Trophoblast cell (in vitro differentiated cells and primary cell): ENCODE data around the gene TMEM178B.

Experiments
- DNase-seq, 2 donors: peaks; one replicate each; pipeline ENCODE4 v3.0.0-alpha.2; 2016
- H2AFZ ChIP-seq: 2 replicates; pipeline ENCODE4 v1.6.1; 2013; ENCODE audit warnings: low read length, moderate library complexity, mild to moderate bottlenecking; ENCODE audit not compliant: insufficient read depth, poor library complexity
- H2AK5ac ChIP-seq: 2 replicates; pipeline ENCODE4 v1.6.1; 2013; ENCODE audit warnings: mild to moderate bottlenecking, low read length
- H2BK120ac ChIP-seq: 2 replicates; pipeline ENCODE4 v1.6.1; 2013; ENCODE audit warnings: low read length, mild to moderate bottlenecking, moderate library complexity; ENCODE audit not compliant: insufficient read depth, poor library complexity
- H2BK12ac ChIP-seq: 2 replicates; pipeline ENCODE4 v1.6.1; 2013; ENCODE audit warnings: mild to moderate bottlenecking, low read length, moderate library complexity
- H2BK5ac ChIP-seq: 2 replicates; pipeline ENCODE4 v1.6.1; 2013; ENCODE audit warnings: low read length, low read depth, moderate library complexity, mild to moderate bottlenecking; ENCODE audit not compliant: poor library complexity
- H3K14ac ChIP-seq: 2 replicates; pipeline ENCODE4 v1.6.1; 2013; ENCODE audit warnings: mild to moderate bottlenecking, low read length
- H3K18ac ChIP-seq: 2 replicates; pipeline ENCODE4 v1.6.1; 2013; ENCODE audit warnings: mild to moderate bottlenecking, low read length
- H3K23ac ChIP-seq: 2 replicates; pipeline ENCODE4 v1.6.1; 2013; ENCODE audit warnings: low read length
- H3K27ac ChIP-seq: 2 replicates; pipeline ENCODE4 v1.5.1; 2013; ENCODE audit warnings: low read depth, mild to moderate bottlenecking, inconsistent platforms, low read length, moderate library complexity
- H3K27me3 ChIP-seq: 2 replicates; pipeline ENCODE4 v1.6.1; 2013; ENCODE audit warnings: inconsistent platforms, mild to moderate bottlenecking, low read length, moderate library complexity; ENCODE audit not compliant: insufficient read depth
- H3K36me3 ChIP-seq, 2 experiments: 1 replicate in 1 of 2; 2 replicates in 1 of 2; pipeline ENCODE4 v1.6.1; 2013; ENCODE audit warnings: low read length in 2 of 2, mild to moderate bottlenecking in 2 of 2, moderate library complexity in 1 of 2; ENCODE audit not compliant: insufficient read depth in 2 of 2, control insufficient read depth in 1 of 2
- H3K4ac ChIP-seq: 2 replicates; pipeline ENCODE4 v1.6.1; 2013; ENCODE audit warnings: low read depth, mild to moderate bottlenecking, low read length, moderate library complexity
- H3K4me1 ChIP-seq, 2 experiments: 1 replicate in 1 of 2; 2 replicates in 1 of 2; pipeline ENCODE4 v1.6.1; 2013; ENCODE audit warnings: low read length in 2 of 2, mild to moderate bottlenecking in 2 of 2, moderate library complexity in 1 of 2; ENCODE audit not compliant: insufficient read depth in 2 of 2, control insufficient read depth in 1 of 2
- H3K4me2 ChIP-seq: 2 replicates; pipeline ENCODE4 v1.6.1; 2013; ENCODE audit warnings: inconsistent platforms, mild to moderate bottlenecking, low read length, moderate library complexity
- H3K4me3 ChIP-seq: 2 replicates; pipeline ENCODE4 v1.5.1; 2013; ENCODE audit warnings: mild to moderate bottlenecking, low read depth, low read length, inconsistent platforms
- H3K79me1 ChIP-seq: one replicate; pipeline ENCODE4 v1.6.1; 2013; ENCODE audit warnings: low read length
- H3K79me2 ChIP-seq: 2 replicates; pipeline ENCODE4 v1.6.1; 2013; ENCODE audit warnings: low read length, mild to moderate bottlenecking; ENCODE audit not compliant: control insufficient read depth, insufficient read depth, poor library complexity
- H3K9ac ChIP-seq: 2 replicates; pipeline ENCODE4 v1.6.1; 2013; ENCODE audit warnings: mild to moderate bottlenecking, low read length
- H3K9me3 ChIP-seq: 2 replicates; pipeline ENCODE4 v1.6.1; 2013; ENCODE audit warnings: low read depth, mild to moderate bottlenecking, control low read depth, inconsistent platforms, low read length; ENCODE audit not compliant: insufficient read depth
- H4K12ac ChIP-seq: 2 replicates; pipeline ENCODE4 v1.6.1; 2013; ENCODE audit warnings: low read depth, mild to moderate bottlenecking, low read length, moderate library complexity
- H4K8ac ChIP-seq: 2 replicates; pipeline ENCODE4 v1.6.1; 2013; ENCODE audit warnings: low read depth, mild to moderate bottlenecking, low read length, moderate library complexity
- H4K91ac ChIP-seq: one replicate; pipeline ENCODE4 v1.6.1; 2013; ENCODE audit warnings: low read depth, mild to moderate bottlenecking, low read length, moderate library complexity
- WGBS: extraction: QIAGEN DNeasy Blood & Tissue Kit; methylation state at CpG from one replicate; pipeline ENCODE4 v1.1.7; 2013; ENCODE audit warnings: missing lambda C conversion rate; ENCODE audit not compliant: insufficient read length, insufficient coverage; ENCODE audit errors: extremely low coverage; 5-methylcytosine and 5-hydroxymethylcytosine counted together

TMEM178B gene

GRCh38 chr7:141160246-141160860 lies 86.5 kb downstream of the TMEM178B start:
- Histone ChIP-seq H3K9me3 (no peaks in the 10 kb centered on the region), H3K79me2 (no peaks in the 10 kb centered on the region), H4K91ac (no peak overlapping the region), H3K14ac (no peak overlapping the region), H2BK12ac (no peak overlapping the region), H3K36me3 (no peaks in the 10 kb centered on the region), H3K27ac (no peak overlapping the region), H3K18ac (no peak overlapping the region), H2AK5ac (no peak overlapping the region), H3K23ac (no peak overlapping the region), H4K12ac (no peak overlapping the region), H3K9ac (no peak overlapping the region), H3K79me1 (no peaks in the 10 kb centered on the region), H3K27me3 (no peaks in the 10 kb centered on the region), H3K4me1 (peaks cover 0 to 2% of the 10 kb centered on the region in 2 experiments), H2BK120ac (no peak overlapping the region), H3K4ac (no peak overlapping the region), H2BK5ac (no peak overlapping the region), H3K4me3 (no peak overlapping the region), H2AFZ (no peak overlapping the region), H4K8ac (no peak overlapping the region), H3K4me2 (no peak overlapping the region)
- no CpG with 5 or more reads among the region's 7 CpGs for WGBS
- DNase-seq, result no peak

GRCh38 chr7:141161550-141162535 lies 88.0 kb downstream of the TMEM178B start:
- no peaks in the 10 kb centered on the region for H3K9me3 ChIP-seq
- peaks cover 0 to 2% of the 10 kb centered on the region in 2 experiments for H3K4me1 ChIP-seq
- no peak overlapping the region for H2AFZ ChIP-seq
- H3K23ac ChIP-seq, result no peak overlapping the region
- H3K36me3 ChIP-seq, result no peaks in the 10 kb centered on the region
- no CpG with 5 or more reads among the region's 14 CpGs for WGBS
- H3K9ac ChIP-seq, result no peak overlapping the region
- no peaks in the 10 kb centered on the region for H3K79me1 ChIP-seq
- no peaks in the 10 kb centered on the region for H3K79me2 ChIP-seq
- no peak overlapping the region for H2BK5ac ChIP-seq
- H3K27ac ChIP-seq, result no peak overlapping the region
- no peak overlapping the region for H4K91ac ChIP-seq
- H3K18ac ChIP-seq, result no peak overlapping the region
- H3K14ac ChIP-seq, result no peak overlapping the region
- H4K8ac ChIP-seq, result no peak overlapping the region
- H4K12ac ChIP-seq, result no peak overlapping the region
- no peak overlapping the region for H2BK120ac ChIP-seq
- no peaks in the 10 kb centered on the region for H3K27me3 ChIP-seq
- no peak overlapping the region for H3K4me2 ChIP-seq
- H3K4me3 ChIP-seq, result no peak overlapping the region
- no peak for DNase-seq
- H3K4ac ChIP-seq, result no peak overlapping the region
- no peak overlapping the region for H2AK5ac ChIP-seq
- H2BK12ac ChIP-seq, result no peak overlapping the region

GRCh38 chr7:141165521-141165920 lies 91.7 kb downstream of the TMEM178B start:
- H2BK120ac ChIP-seq, result no peak overlapping the region
- no peak overlapping the region for H4K8ac ChIP-seq
- no peak overlapping the region for H3K14ac ChIP-seq
- no peaks in the 10 kb centered on the region for H3K79me2 ChIP-seq
- no peak overlapping the region for H3K4ac ChIP-seq
- H3K18ac ChIP-seq, result no peak overlapping the region
- WGBS, result no CpG with 5 or more reads among the region's 2 CpGs
- H2BK5ac ChIP-seq, result no peak overlapping the region
- H3K4me1 ChIP-seq, result no peaks in the 10 kb centered on the region
- no peak overlapping the region for H2AFZ ChIP-seq
- no peaks in the 10 kb centered on the region for H3K36me3 ChIP-seq
- no peak overlapping the region for H2BK12ac ChIP-seq
- H3K9me3 ChIP-seq, result no peaks in the 10 kb centered on the region
- no peak overlapping the region for H2AK5ac ChIP-seq
- H3K23ac ChIP-seq, result no peak overlapping the region
- H3K79me1 ChIP-seq, result no peaks in the 10 kb centered on the region
- H4K12ac ChIP-seq, result no peak overlapping the region
- H3K4me3 ChIP-seq, result no peak overlapping the region
- no peak overlapping the region for H4K91ac ChIP-seq
- H3K4me2 ChIP-seq, result no peak overlapping the region
- no peak overlapping the region for H3K9ac ChIP-seq
- DNase-seq, result no peak
- H3K27me3 ChIP-seq, result no peaks in the 10 kb centered on the region
- no peak overlapping the region for H3K27ac ChIP-seq

- no peak overlapping the region for H4K12ac ChIP-seq
- no peak overlapping the region for H3K18ac ChIP-seq
- no peaks in the 10 kb centered on the region for H3K79me2 ChIP-seq
- H3K27me3 ChIP-seq, result no peaks in the 10 kb centered on the region
- no peaks in the 10 kb centered on the region for H3K36me3 ChIP-seq
- no peak overlapping the region for H3K4me2 ChIP-seq
- H3K79me1 ChIP-seq, result no peaks in the 10 kb centered on the region
- no CpG with 5 or more reads among the region's 6 CpGs for WGBS
- H3K27ac ChIP-seq, result no peak overlapping the region
- no peak overlapping the region for H2BK12ac ChIP-seq
- H2AFZ ChIP-seq, result no peak overlapping the region
- no peak overlapping the region for H3K4ac ChIP-seq
- H3K9ac ChIP-seq, result no peak overlapping the region
- peaks cover 3% of the 10 kb centered on the region for H3K9me3 ChIP-seq
- H3K23ac ChIP-seq, result no peak overlapping the region
- H3K4me1 ChIP-seq, result no peaks in the 10 kb centered on the region
- H4K91ac ChIP-seq, result no peak overlapping the region
- no peak overlapping the region for H2BK120ac ChIP-seq
- no peak overlapping the region for H4K8ac ChIP-seq
- no peak for DNase-seq
- no peak overlapping the region for H2AK5ac ChIP-seq
- no peak overlapping the region for H3K14ac ChIP-seq
- H2BK5ac ChIP-seq, result no peak overlapping the region
- H3K4me3 ChIP-seq, result no peak overlapping the region
Observed at GRCh38 chr7:141166926-141167325, 93.1 kb downstream of the TMEM178B start.
